SU-DHL-6 (cell line): ENCODE results near the gene DCC.

Experiments used
- H2AFZ ChIP-seq: fragments of 200-600 bp; sonication (generic); 2 replicates; pipeline ENCODE4 v1.6.1; 2014; ENCODE audit warnings: low read depth, mild to moderate bottlenecking, moderate library complexity, mixed read lengths, antibody characterized with exemption, low read length; ENCODE audit not compliant: severe bottlenecking
- H3F3A ChIP-seq: fragments of 200-600 bp; shearing (Covaris generic); 2 replicates; pipeline ENCODE4 v1.6.0; 2016; ENCODE audit warnings: antibody characterized with exemption, mild to moderate bottlenecking; ENCODE audit not compliant: insufficient read depth
- H3K27ac ChIP-seq: fragments of 200-600 bp; sonication (generic); 2 replicates; pipeline ENCODE4 v1.5.1; 2016; ENCODE audit warnings: low read depth, mild to moderate bottlenecking, low read length, moderate library complexity, mixed read lengths
- H3K27me3 ChIP-seq: fragments of 200-600 bp; sonication (generic), shearing (Covaris generic); 2 replicates; pipeline ENCODE4 v1.6.0; 2014; ENCODE audit warnings: mild to moderate bottlenecking, low read length
- H3K36me3 ChIP-seq: fragments of 200-600 bp; sonication (generic); 2 replicates; pipeline ENCODE4 v1.6.1; 2014; ENCODE audit warnings: mild to moderate bottlenecking, low read length, mixed read lengths
- H3K4me2 ChIP-seq: fragments of 300-600, 200-600 bp; shearing (Covaris generic), sonication (generic); 2 replicates; pipeline ENCODE4 v1.6.0; 2014; ENCODE audit warnings: low read length, low read depth, mild to moderate bottlenecking; ENCODE audit not compliant: poor library complexity, severe bottlenecking
- H3K4me3 ChIP-seq: fragments of 200-600 bp; sonication (generic); 2 replicates; pipeline ENCODE4 v1.5.1; 2014; ENCODE audit warnings: antibody characterized with exemption, low read length, mild to moderate bottlenecking, mixed read lengths; ENCODE audit not compliant: insufficient read depth, poor library complexity, severe bottlenecking
- H3K79me2 ChIP-seq: fragments of 200-600 bp; sonication (generic); 2 replicates; pipeline ENCODE4 v1.6.1; 2014; ENCODE audit warnings: mild to moderate bottlenecking, low read length, moderate library complexity; ENCODE audit not compliant: insufficient read depth
- H3K9ac ChIP-seq: fragments of 200-600 bp; sonication (generic); 2 replicates; pipeline ENCODE4 v1.7.0; 2014; ENCODE audit warnings: mild to moderate bottlenecking, low read length
- H3K9me2 ChIP-seq: fragments of 200-600 bp; sonication (generic); replicated peaks from 2 replicates; pipeline ENCODE4 v1.6.1; 2014; ENCODE audit warnings: low read length; ENCODE audit not compliant: insufficient read depth
- H3K9me3 ChIP-seq: fragments of 200-600 bp; sonication (generic); 2 replicates; pipeline ENCODE4 v1.6.1; 2014; ENCODE audit warnings: low read length, mixed read lengths; ENCODE audit not compliant: insufficient read depth
- H4K20me1 ChIP-seq: fragments of 200-600 bp; sonication (generic); 2 replicates; pipeline ENCODE4 v1.6.1; 2014; ENCODE audit warnings: low read depth, mild to moderate bottlenecking, antibody characterized with exemption, low read length, moderate library complexity, mixed read lengths
- CTCF ChIP-seq: fragments of 200-600 bp; sonication (generic); IDR thresholded peaks from one replicate; pipeline ENCODE4 v1.5.1; 2017; ENCODE audit warnings: antibody characterized with exemption, mild to moderate bottlenecking, low read length, moderate library complexity; ENCODE audit not compliant: insufficient read depth, poor library complexity, severe bottlenecking
- EZH2phosphoT487 ChIP-seq: fragments of 200-600 bp; sonication (generic), shearing (Covaris generic); conservative IDR thresholded peaks from 2 replicates; pipeline ENCODE4 v1.6.1; 2018; ENCODE audit warnings: mild to moderate bottlenecking, antibody characterized with exemption, low read length, moderate library complexity, mixed read lengths

The DCC gene

GRCh38 chr18:52992041-52992440 is 652.0 kb downstream of the DCC start:
- Histone ChIP-seq H3F3A (no peaks in the 10 kb centered on the region), H3K36me3 (no peaks in the 10 kb centered on the region), H3K4me2 (no peak overlapping the region), H3K9me3 (no peaks in the 10 kb centered on the region), H4K20me1 (no peaks in the 10 kb centered on the region), H2AFZ (no peak overlapping the region), H3K9me2 (no peaks in the 10 kb centered on the region), H3K4me3 (no peak overlapping the region), H3K27ac (no peak overlapping the region), H3K79me2 (no peaks in the 10 kb centered on the region), H3K9ac (no peak overlapping the region), H3K27me3 (no peaks in the 10 kb centered on the region)
- TF ChIP-seq EZH2phosphoT487 (no peak), CTCF (no peak)

- Histone ChIP-seq H3K27me3 (no peaks in the 10 kb centered on the region), H2AFZ (no peak overlapping the region), H3K9ac (no peak overlapping the region), H3F3A (no peaks in the 10 kb centered on the region), H3K9me2 (no peaks in the 10 kb centered on the region), H3K9me3 (no peaks in the 10 kb centered on the region), H4K20me1 (no peaks in the 10 kb centered on the region), H3K36me3 (no peaks in the 10 kb centered on the region), H3K4me3 (no peak overlapping the region), H3K27ac (no peak overlapping the region), H3K79me2 (no peaks in the 10 kb centered on the region), H3K4me2 (no peak overlapping the region)
- no peak for TF ChIP-seq CTCF
- no peak for TF ChIP-seq EZH2phosphoT487
Measured at GRCh38 chr18:52995875-52996274, 655.9 kb downstream of the DCC start.

- no peak overlapping the region for H3K9ac ChIP-seq
- TF ChIP-seq CTCF (no peak), EZH2phosphoT487 (no peak)
- no peaks in the 10 kb centered on the region for H3K9me2 ChIP-seq
- H3K36me3 ChIP-seq, result no peaks in the 10 kb centered on the region
- H3K4me2 ChIP-seq, result no peak overlapping the region
- H3K9me3 ChIP-seq, result no peaks in the 10 kb centered on the region
- H3K79me2 ChIP-seq, result no peaks in the 10 kb centered on the region
- H3K27ac ChIP-seq, result no peak overlapping the region
- no peak overlapping the region for H2AFZ ChIP-seq
- H4K20me1 ChIP-seq, result no peaks in the 10 kb centered on the region
- no peaks in the 10 kb centered on the region for H3F3A ChIP-seq
- no peaks in the 10 kb centered on the region for H3K27me3 ChIP-seq
- H3K4me3 ChIP-seq, result no peak overlapping the region
Measured at GRCh38 chr18:52999633-53000032, 659.6 kb downstream of the DCC start.
